Right renal pelvis (tissue), 4 donors: ENCODE data around the gene GM2A. TPM values are rescaled to one million over a fixed set of nuclear protein-coding genes. Genes with fewer than 3 reads are reported as not detected.

Experiments used
- polyA plus RNA-seq, 4 donors: library from polyadenylated mRNA; unstranded; fragments of 120-200 nt; gene quantifications; one replicate each; pipeline ENCODE4 v1.2.1, GENCODE V29; 2013; ENCODE audit not compliant: insufficient read length in 4 of 4

The GM2A gene
- polyA plus RNA-seq, 4 donors, result 29.5 to 33.3 (median 30.9) TPM

Other genes with a start within 250 kb of the GM2A start
- gene GPX3, start 232.6 kb upstream of the GM2A start, polyA plus RNA-seq, result 1,000 to 10,000 TPM; 1,069 to 1,625 (median 1,367) TPM
- 10 to 100 TPM; 62.1 to 75.7 (median 67.6) TPM for gene TNIP1, start 172.2 kb upstream of the GM2A start, polyA plus RNA-seq
- gene ANXA6, start 95.4 kb upstream of the GM2A start, polyA plus RNA-seq, result 100 to 1,000 TPM; 135 to 151 (median 140) TPM
- gene CCDC69, start 29.1 kb upstream of the GM2A start, polyA plus RNA-seq, result 1 to 10 TPM; 4.3 to 8.2 (median 5.1) TPM
- under 1 TPM in 1 of 4 donors, not detected in 3; 0.01 TPM for gene SLC36A3, start 50.6 kb downstream of the GM2A start, polyA plus RNA-seq
- gene SLC36A2, start 94.4 kb downstream of the GM2A start, polyA plus RNA-seq, result 1 to 10 TPM; 4.9 to 8.8 (median 6.2) TPM
- 1 to 10 TPM; 6.8 to 8.9 (median 7.8) TPM for gene SLC36A1, start 194.4 kb downstream of the GM2A start, polyA plus RNA-seq